ENCODE results near the gene SAP130. TPM values are rescaled to one million over a fixed set of nuclear protein-coding genes. Genes with fewer than 3 reads are reported as not detected.

SAP130 gene
- 18.8 and 23.5 TPM in 2 replicates for total RNA-seq (2022)
- Bru-seq, nascent RNA, result percentile 64 among the genes with signal in this experiment
- BruChase-seq, experiment 1, labeled RNA remaining after a 6-hour chase, result percentile 67 among the genes with signal in this experiment
- BruChase-seq, experiment 2, labeled RNA remaining after a 2-hour chase, result percentile 68 among the genes with signal in this experiment
- long read RNA-seq, full-length matches to known transcripts, result 1 of 10 reads
- long read RNA-seq, partial matches to known transcripts, result 2 of 10 reads
- long read RNA-seq, other reads (novel, unspliced or antisense), result 7 of 10 reads

- no peak for TF ChIP-seq CTCF (IDR thresholded peaks at IDR 0.05; ENCODE audit: unreplicated experiment)
- peak; percentile 94 for DNase-seq (ENCODE audit: unreplicated experiment)
- BruUV-seq (replicated peaks), result no TSS peak
- ChIA-PET CTCF (interaction anchor here (0.6 to 1.2 kb wide), 3 partner anchors 36 to 220 kb away, joined by 3 to 4 read pairs (median 4); no protein-coding TSS in a partner anchor), POLR2A (interaction anchor here (0.6 to 2.6 kb wide), 14 partner anchors 10 to 635 kb away, joined by 3 to 27 read pairs (median 3); partner anchors contain the start of genes IWS1, UGGT1 and WDR33)
- Mint-ChIP-seq H3K27ac (ENCODE audit: low read depth, unreplicated experiment) (peak within 1 kb of the TSS; percentile 57), H3K4me1 (ENCODE audit: insufficient read depth, unreplicated experiment) (peaks cover 7% of the 10 kb centered on the region), H3K4me3 (ENCODE audit: unreplicated experiment) (peak within 1 kb of the TSS; percentile 92), H3K36me3 (ENCODE audit: insufficient read depth, unreplicated experiment) (peaks cover 9% of the 10 kb centered on the region), H3K27me3 (ENCODE audit: insufficient read depth, unreplicated experiment) (no peaks in the 10 kb centered on the region), H3K9me3 (ENCODE audit: unreplicated experiment) (peaks cover 6% of the 10 kb centered on the region)
- intact Hi-C loops (cut with micrococcal nuclease), result loop anchor here (1.0 to 5.0 kb wide), 2 partner anchors 63 to 146 kb away; partner anchors contain the start of gene UGGT1
These were observed at the start of gene SAP130 for GRCh38 chr2:128027801-128028667. SAP130 (minus strand) TSS chr2:128028059; CDS start chr2:128026292, 1,767 bp downstream.

- Mint-ChIP-seq H3K4me1 (ENCODE audit: insufficient read depth, unreplicated experiment) (no peaks in the 10 kb centered on the region), H3K27me3 (ENCODE audit: insufficient read depth, unreplicated experiment) (no peaks in the 10 kb centered on the region), H3K27ac (ENCODE audit: low read depth, unreplicated experiment) (no peak overlapping the region), H3K4me3 (ENCODE audit: unreplicated experiment) (no peak overlapping the region), H3K9me3 (ENCODE audit: unreplicated experiment) (no peaks in the 10 kb centered on the region), H3K36me3 (ENCODE audit: insufficient read depth, unreplicated experiment) (no peaks in the 10 kb centered on the region)
- intact Hi-C loops (cut with micrococcal nuclease), result no loop called here
- ChIA-PET CTCF (interaction anchor here (0.6 to 2.2 kb wide), 2 partner anchors 13 to 772 kb away, joined by 3 to 11 read pairs; no protein-coding TSS in a partner anchor), POLR2A (no interaction called here)
- TF ChIP-seq CTCF (IDR thresholded peaks at IDR 0.05; ENCODE audit: unreplicated experiment), result no peak
- BruUV-seq (replicated peaks), result no TSS peak
- DNase-seq (ENCODE audit: unreplicated experiment), result peak; percentile 6
These were observed 48.7 kb upstream of the SAP130 start for GRCh38 chr2:128076461-128077106.

- Mint-ChIP-seq H3K36me3 (ENCODE audit: insufficient read depth, unreplicated experiment) (no peaks in the 10 kb centered on the region), H3K4me1 (ENCODE audit: insufficient read depth, unreplicated experiment) (no peaks in the 10 kb centered on the region), H3K27ac (ENCODE audit: low read depth, unreplicated experiment) (no peak overlapping the region), H3K4me3 (ENCODE audit: unreplicated experiment) (no peak overlapping the region), H3K9me3 (ENCODE audit: unreplicated experiment) (no peaks in the 10 kb centered on the region), H3K27me3 (ENCODE audit: insufficient read depth, unreplicated experiment) (no peaks in the 10 kb centered on the region)
- intact Hi-C loops (cut with micrococcal nuclease), result no loop called here
- ChIA-PET CTCF (interaction anchor here (1.5 kb wide), 1 partner anchor 10 kb away, joined by 4 read pairs; no protein-coding TSS in a partner anchor), POLR2A (no interaction called here)
- DNase-seq (ENCODE audit: unreplicated experiment), result no peak
- no TSS peak for BruUV-seq (replicated peaks)
- TF ChIP-seq CTCF (IDR thresholded peaks at IDR 0.05; ENCODE audit: unreplicated experiment), result no peak
These were observed 45.4 kb upstream of the SAP130 start for GRCh38 chr2:128073278-128073677.

Measured in MCF 10A (cell line).